ENCODE results near the gene RNU6-9.

Gene RNU6-9

GRCh38 chr19:899336-900042 is 6.2 kb downstream of the RNU6-9 start:
- no peak for DNase-seq

DNA sequence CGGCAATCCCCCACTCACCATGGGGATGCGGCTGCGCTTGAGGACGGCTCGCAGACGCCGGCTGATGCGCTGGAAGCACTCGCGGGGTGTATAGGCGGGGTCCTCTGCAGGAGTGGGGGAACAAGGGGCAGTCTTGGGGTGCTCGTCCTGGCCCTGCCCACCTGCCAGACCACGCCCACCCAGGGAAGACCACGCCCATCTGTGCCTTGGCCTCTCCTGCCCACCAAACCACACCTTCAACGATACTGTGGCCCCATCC is 6.7 kb downstream of the RNU6-9 start:
- no peak for DNase-seq

DNA sequence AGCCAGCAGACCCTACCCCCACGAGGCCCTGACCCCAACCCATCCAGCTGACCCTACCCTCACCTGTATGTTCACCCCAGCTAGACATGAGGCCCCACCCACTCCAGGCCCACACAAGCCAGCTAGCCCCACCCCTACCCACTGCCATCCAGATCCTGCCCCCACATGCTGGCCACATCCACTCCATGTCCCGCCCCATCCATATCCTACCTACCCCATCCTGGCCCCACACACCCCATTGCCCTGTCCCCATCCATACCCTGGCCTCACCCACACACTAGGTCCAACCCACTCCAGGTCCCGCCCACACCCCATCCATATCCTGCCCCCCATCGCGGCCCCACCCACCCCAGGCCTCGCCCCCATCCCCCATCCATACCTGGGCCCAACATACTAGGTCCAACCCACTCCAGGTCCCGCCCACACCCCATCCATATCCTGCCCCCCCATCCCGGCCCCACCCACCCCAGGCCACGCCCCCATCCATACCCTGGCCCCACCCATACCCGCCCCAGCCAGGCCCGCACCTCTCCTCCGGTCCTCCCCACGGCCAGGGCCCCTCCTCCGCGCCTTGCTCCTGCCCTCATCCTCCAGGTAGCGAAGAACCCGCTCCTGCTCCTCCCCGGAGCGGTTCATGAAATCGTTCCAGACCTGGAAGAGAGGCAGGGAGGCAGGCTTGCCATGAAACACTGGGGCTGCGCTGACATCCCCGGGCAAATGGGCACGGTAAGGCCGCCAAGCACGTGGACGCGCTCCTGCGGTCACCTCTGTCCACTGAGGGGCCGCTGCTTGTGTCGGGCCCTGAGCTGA is 7.2 kb downstream of the RNU6-9 start:
- DNase-seq = no peak

- no peak for DNase-seq
These were observed 8.2 kb downstream of the RNU6-9 start for GRCh38 chr19:901216-902092.

GRCh38 chr19:902093-902370 is 8.7 kb downstream of the RNU6-9 start:
- DNase-seq = no peak

GRCh38 chr19:902446-903226 is 9.4 kb downstream of the RNU6-9 start:
- no peak for DNase-seq

GRCh38 chr19:903266-903797 is 10.0 kb downstream of the RNU6-9 start:
- no peak for DNase-seq

DNA sequence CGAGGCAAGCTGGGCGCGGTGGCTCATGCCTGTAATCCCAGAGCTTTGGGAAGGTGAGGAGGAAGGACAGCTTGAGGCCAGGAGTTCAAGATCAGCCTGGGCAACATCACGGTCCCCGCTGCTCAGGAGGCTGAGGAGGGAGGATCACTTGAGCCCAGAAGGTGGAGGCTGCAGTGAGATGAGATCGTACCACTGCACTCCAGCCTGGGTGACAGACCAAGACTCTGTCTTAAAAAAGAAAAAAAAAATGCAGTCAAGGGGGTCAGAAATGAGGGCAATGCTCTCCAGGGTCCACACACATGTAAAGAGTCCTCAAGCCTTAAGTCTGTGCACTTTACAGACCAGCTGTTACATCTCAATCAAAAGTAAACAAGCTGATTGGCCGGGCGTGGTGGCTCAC is 11.3 kb downstream of the RNU6-9 start:
- DNase-seq = no peak

GRCh38 chr19:906480-906879 is 13.2 kb downstream of the RNU6-9 start:
- DNase-seq = no peak

- no peak for DNase-seq
These were observed 14.0 kb downstream of the RNU6-9 start for GRCh38 chr19:907183-907853.

DNA sequence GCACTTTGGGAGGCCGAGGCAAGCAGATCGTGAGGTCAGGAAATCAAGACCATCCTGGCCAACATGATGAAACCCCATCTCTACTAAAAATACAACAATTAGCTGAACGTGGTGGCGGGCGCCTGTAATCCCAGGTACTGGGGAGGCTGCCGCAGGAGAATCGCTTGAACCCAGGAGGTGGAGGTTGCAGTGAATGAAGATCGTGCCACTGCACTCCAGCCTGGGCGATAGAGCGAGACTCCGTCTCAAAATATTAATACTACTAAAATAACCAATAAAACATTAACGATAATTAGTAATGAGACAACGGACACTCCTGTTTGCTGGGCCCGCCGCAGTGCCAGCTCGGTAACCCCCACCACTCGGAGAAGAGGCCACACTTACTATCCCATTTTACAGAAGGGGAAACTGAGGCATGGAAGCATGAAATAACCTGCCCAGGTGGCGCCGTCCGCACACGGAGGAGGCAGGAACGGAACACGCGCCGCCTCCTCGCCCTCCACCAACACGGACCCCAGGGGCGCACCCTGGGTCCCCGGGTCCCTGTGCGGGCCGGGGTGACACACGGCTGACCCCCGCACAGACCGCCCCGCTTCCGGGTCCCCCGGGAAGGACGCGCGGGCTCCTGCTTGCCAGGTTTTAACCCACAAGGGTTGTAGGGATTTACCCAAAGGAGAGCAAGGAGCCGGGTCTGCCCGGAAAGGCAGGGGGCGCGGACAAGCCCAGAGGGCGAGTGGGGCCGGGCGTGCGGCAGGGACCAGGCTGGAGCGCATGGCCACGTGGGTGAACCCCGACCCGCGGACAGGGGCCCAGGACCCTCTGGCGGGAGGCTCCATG is 18.1 kb downstream of the RNU6-9 start:
- DNase-seq = no peak

DNA sequence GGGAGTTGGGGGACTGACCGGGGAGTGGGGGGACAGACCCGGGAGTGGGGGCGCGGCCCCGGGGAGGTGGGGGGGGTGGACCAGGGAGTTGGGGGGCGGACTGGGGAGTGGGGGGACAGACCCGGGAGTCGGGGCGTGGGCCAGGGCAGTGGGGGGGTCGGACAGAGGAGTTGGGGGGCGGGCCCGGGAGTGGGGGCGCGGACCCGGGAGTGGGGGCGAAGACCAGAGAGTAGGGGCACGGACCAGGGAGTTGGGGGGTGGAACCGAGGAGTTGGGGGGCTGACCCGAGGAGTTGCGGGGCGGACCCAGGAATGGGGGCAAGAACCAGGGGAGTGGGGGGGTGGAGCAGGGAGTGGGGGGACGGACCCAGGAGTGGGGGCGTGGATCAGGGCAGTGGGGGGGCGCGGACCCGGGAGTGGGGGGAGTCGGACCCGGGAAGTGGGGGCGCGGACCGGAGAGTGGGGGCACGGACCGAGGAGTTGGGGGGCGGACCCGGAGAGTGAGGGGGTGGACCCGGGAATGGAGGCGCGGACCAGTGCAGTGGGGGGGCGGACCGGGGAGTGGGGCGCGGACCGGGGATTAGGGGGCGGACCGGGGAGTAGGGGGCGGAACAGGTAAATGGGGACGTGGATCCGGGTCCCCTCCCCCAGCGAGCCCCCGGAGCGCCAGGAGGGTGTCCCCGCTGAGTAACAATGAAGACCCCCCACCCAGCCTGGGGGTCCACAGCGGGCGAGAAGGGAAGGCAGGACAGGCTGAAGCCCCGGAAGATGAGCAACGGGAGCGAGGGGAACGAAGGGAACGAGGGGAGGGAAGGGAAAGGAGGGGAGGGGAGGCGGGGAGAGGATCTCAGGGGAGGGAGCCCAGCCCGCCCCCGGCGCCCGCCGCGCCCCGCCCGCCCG is 19.1 kb downstream of the RNU6-9 start:
- peak; percentile 25 for DNase-seq

DNA sequence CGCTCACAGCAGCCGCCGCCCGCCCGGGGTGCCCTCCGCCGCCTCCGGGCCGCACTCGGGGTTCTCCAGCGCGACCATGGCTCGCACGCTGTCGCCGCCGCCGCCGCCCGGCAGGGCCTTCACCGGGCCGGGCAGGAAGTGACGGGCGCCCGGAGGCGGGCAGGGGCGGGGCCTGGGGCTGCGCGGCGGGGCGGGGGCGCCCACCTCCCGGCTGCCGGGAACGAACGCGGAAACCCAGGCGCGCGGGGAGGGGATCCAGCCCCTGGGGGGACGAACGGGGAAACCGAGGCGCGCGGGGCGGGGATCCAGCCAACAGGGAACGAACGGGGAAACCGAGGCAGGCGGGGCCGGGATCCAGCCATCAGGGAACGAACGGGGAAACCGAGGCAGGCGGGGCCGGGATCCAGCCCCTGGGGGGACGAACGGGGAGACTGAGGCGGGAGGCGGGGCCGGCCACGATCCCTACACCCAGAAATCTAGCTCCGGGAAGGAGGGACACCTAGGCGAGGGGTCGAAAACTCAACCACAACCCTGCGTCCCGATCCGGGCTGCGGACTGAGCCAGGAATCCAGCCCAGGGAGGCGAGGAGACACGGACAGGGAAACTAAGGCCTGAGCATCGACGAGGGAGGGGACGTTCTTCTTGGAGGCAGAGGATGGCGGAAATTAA is 19.9 kb downstream of the RNU6-9 start, which contains the start of gene R3HDM4:
TSS of gene R3HDM4 (minus strand) at position 140 of the 669 bp plus-strand sequence. CDS start at position 78, 62 bp downstream.
- DNase-seq = peak; percentile 82

GRCh38 chr19:916645-917322 is 23.5 kb downstream of the RNU6-9 start:
- peak; percentile 36 for DNase-seq

GRCh38 chr19:917323-918151 is 24.3 kb downstream of the RNU6-9 start, which contains the start of gene KISS1R:
Gene KISS1R (plus strand): TSS chr19:917333. CDS start chr19:917503, 170 bp downstream.
- DNase-seq = peak; percentile 41

GRCh38 chr19:918152-918437 is 24.8 kb downstream of the RNU6-9 start:
- no peak for DNase-seq

- peak; percentile 19 for DNase-seq
These were observed 25.4 kb downstream of the RNU6-9 start for GRCh38 chr19:918481-919198.
